ENCODE data around the gene ATP5MG. TPM values are rescaled to one million over a fixed set of nuclear protein-coding genes. Genes with fewer than 3 reads are reported as not detected.

The ATP5MG gene, protein sequence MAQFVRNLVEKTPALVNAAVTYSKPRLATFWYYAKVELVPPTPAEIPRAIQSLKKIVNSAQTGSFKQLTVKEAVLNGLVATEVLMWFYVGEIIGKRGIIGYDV
- total RNA-seq (100 to 1,000 TPM; 183 to 184 TPM), total RNA-seq (31.4 to 32.0 reads per million in 2 donors)

DNA sequence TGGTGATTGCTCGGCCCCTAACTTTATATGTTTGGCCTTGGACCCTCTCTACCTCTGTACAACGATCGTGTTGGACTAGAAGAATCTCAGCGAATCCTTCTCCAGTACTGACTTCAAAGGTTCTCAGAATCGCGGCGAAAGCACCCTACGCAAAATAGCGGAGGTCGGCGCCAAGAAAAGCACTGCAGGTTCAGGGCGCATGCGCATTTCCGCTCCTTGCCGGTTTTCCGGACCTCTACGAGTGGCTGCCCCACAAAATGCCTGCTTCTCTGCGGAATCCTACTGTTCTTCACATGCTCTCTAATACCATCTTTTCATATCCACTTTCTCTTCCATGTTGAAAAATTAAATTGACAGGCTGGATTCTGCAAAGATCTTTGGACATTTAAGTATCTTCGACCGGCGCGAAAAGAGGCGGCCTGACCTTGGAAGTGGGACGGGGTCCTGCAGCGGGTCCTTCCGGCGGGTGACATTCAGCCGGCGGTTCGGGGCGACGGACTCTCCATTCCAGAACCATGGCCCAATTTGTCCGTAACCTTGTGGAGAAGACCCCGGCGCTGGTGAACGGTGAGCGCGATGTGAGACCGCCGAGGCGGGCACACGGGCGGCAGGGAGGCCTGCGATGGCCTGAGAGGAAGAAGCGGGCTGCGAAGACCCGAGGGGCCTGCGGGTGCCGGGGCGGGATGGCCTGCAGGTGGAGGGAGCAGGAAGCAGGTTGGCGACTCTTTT is at the start of gene ATP5MG:
ATP5MG (plus strand) TSS at position 456 of the 729 bp plus-strand sequence; CDS start at position 516, 60 bp downstream.
- ATAC-seq (peak; percentile 61), DNase-seq (peak; percentile 85 to 87 (median 86))
- Mint-ChIP-seq H3K36me3 (ENCODE audit: low read depth) (peaks cover 2% of the 10 kb centered on the region), H3K27me3 (no peaks in the 10 kb centered on the region), H3K4me1 (peaks cover 43% of the 10 kb centered on the region), H3K4me3 (peak within 1 kb of the TSS; percentile 99), H3K27ac (peak within 1 kb of the TSS; percentile 100)
- H3K9me3 ChIP-seq (ENCODE audit: control insufficient read depth, low read length, poor library complexity, severe bottlenecking): no peaks in the 10 kb centered on the region

DNA sequence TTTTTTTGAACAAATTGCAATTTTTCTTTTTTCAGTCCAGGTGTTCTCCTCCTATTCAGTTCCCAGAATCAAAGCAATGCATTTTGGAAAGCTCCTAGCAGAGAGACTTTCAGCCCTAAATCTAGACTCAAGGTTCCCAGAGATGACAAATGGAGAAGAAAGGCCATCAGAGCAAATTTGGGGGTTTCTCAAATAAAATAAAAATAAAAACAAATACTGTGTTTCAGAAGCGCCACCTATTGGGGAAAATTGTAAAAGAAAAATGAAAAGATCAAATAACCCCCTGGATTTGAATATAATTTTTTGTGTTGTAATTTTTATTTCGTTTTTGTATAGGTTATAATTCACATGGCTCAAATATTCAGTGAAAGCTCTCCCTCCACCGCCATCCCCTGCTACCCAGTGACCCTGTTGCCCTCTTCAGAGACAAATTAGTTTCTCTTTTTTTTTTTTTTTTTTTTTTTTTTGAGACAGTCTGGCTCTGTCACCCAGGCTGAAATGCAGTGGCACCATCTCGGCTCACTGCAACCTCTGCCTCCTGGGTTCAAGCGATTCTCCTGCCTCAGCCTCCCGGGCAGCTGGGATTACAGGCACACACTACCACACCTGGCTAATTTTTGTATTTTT is 48.2 kb upstream of the ATP5MG start:
- Mint-ChIP-seq H3K27ac (peak overlapping the region; percentile 76), H3K27me3 (no peaks in the 10 kb centered on the region), H3K4me1 (peaks cover 20% of the 10 kb centered on the region), H3K4me3 (no peak overlapping the region), H3K36me3 (ENCODE audit: low read depth) (peaks cover 12% of the 10 kb centered on the region)
- peak; percentile 27 for ATAC-seq
- H3K9me3 ChIP-seq (ENCODE audit: control insufficient read depth, low read length, poor library complexity, severe bottlenecking): no peaks in the 10 kb centered on the region
- no peak for DNase-seq

DNA sequence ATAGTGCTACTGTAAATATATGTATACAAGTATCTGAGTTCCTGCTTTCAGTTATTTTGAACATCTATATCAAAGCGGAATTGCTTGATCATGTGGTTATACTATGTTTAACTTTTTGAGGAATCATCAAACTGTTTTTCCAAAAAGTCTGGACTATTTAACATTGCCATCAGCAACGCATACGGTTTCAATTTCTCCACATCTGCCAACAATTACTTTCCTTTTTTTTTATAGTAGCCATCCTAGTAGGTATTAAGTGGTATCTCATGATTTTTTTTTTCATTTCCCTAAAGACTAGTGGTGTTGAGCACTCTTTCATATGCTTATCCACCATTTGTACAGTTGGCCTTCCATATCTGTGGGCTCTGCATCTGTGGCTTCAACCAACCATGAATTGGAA is 43.3 kb upstream of the ATP5MG start:
- peaks cover 2% of the 10 kb centered on the region for H3K36me3 Mint-ChIP-seq (ENCODE audit: low read depth)
- H3K27ac Mint-ChIP-seq: no peak overlapping the region
- no peaks in the 10 kb centered on the region for H3K9me3 ChIP-seq (ENCODE audit: control insufficient read depth, low read length, poor library complexity, severe bottlenecking)
- no peak for ATAC-seq
- H3K27me3 Mint-ChIP-seq: no peaks in the 10 kb centered on the region
- no peak overlapping the region for H3K4me3 Mint-ChIP-seq
- H3K4me1 Mint-ChIP-seq: peaks cover 35% of the 10 kb centered on the region
- no peak for DNase-seq

DNA sequence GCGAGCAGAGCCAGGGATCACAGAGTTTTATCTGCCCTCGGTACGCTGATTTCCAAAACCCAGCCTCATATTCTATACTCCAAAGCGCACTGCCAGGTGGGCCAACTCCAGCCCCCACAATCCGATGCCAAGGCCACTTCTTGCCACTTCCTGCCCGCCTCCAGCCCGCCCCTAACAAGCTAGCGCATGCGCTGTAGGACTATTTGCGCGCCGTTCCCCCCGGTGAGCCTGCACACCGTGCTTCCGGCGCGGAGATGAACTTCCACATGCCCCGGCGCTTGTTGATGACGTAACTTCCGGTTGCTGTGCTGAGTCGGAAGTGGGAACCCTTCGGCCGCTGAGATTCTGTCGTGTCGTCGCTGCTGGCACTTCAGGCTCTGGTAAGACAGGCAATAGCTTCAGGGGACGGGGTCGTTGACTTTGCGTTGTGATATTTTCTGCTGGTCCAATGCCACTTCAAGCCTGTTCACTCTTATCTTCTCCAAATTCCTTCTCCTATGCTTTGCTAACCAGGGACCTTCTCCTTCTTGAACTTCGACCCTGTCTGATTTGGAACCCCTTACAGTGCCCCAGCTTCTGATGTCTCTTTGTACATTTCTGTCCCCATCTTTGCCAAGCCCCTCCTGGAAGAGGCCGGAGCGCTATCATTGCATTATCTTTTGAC is 42.0 kb upstream of the ATP5MG start, which contains the start of gene UBE4A:
UBE4A (plus strand) TSS at position 306 of the 664 bp plus-strand sequence. CDS start 5,481 bp downstream, outside the sequence.
- Mint-ChIP-seq H3K4me3 (peak within 1 kb of the TSS; percentile 97), H3K36me3 (ENCODE audit: low read depth) (peaks cover 2% of the 10 kb centered on the region), H3K27me3 (no peaks in the 10 kb centered on the region), H3K27ac (peak within 1 kb of the TSS; percentile 98), H3K4me1 (peaks cover 41% of the 10 kb centered on the region)
- DNase-seq: peak; percentile 86 to 93 (median 87)
- H3K9me3 ChIP-seq (ENCODE audit: control insufficient read depth, low read length, poor library complexity, severe bottlenecking): no peaks in the 10 kb centered on the region
- peak; percentile 91 for ATAC-seq

DNA sequence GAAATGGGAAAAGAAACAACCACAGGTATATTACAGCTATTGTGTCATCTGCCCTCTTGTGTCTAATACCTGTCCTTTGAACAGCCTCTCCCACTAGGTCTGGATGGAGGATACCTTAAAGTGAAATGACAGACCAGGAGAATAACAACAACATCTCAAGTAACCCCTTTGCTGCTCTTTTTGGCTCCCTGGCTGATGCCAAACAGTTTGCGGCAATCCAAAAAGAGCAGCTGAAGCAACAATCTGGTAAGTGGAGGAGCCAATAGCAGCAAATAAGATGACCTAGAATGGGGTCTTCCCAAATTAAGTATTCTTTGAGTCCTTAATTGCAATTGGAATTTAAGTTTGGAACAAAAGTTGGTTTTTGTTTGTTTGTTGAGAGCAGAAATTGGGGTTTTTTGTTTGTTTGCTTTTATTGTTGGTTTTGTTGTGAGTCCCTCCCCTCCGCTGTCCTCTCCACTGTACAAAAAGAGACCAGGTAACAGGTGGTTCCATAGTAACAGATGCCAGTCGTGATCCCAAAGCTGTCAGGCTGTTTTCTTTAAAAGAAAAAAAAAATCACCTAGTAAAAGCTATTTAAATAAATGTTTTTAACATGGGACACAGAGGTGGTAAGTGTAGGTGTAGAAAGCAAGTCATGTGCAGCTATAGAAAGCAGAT is 36.3 kb upstream of the ATP5MG start:
- no peak for ATAC-seq
- no peak for DNase-seq
- H3K27me3 Mint-ChIP-seq: no peaks in the 10 kb centered on the region
- H3K36me3 Mint-ChIP-seq (ENCODE audit: low read depth): peaks cover 1% of the 10 kb centered on the region
- peaks cover 31% of the 10 kb centered on the region for H3K4me1 Mint-ChIP-seq
- peak overlapping the region; percentile 54 for H3K27ac Mint-ChIP-seq
- H3K9me3 ChIP-seq (ENCODE audit: control insufficient read depth, low read length, poor library complexity, severe bottlenecking): no peaks in the 10 kb centered on the region
- no peak overlapping the region for H3K4me3 Mint-ChIP-seq

DNA sequence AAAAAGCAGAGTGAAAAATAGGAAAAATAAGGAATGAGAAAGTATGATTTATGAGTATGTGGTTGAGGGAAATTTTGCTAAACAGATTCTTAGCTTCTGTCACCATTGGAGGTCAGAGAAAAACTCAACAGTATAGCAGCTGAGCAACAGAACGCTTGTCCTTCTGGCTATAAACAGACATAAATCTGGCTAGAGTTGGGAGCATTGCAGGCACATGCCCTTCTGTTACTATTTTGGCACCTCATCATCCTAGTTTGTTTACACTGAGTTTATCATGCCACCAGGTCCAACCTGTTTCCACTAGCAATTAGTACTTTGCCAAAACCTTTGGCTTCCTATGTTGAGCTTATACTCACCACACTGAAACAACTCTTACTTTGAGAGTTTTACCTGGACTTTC is 35.1 kb upstream of the ATP5MG start:
- Mint-ChIP-seq H3K36me3 (ENCODE audit: low read depth) (peaks cover 3% of the 10 kb centered on the region), H3K4me3 (no peak overlapping the region), H3K4me1 (peaks cover 27% of the 10 kb centered on the region), H3K27ac (peak overlapping the region; percentile 32), H3K27me3 (no peaks in the 10 kb centered on the region)
- no peaks in the 10 kb centered on the region for H3K9me3 ChIP-seq (ENCODE audit: control insufficient read depth, low read length, poor library complexity, severe bottlenecking)
- no peak for ATAC-seq
- DNase-seq: no peak

DNA sequence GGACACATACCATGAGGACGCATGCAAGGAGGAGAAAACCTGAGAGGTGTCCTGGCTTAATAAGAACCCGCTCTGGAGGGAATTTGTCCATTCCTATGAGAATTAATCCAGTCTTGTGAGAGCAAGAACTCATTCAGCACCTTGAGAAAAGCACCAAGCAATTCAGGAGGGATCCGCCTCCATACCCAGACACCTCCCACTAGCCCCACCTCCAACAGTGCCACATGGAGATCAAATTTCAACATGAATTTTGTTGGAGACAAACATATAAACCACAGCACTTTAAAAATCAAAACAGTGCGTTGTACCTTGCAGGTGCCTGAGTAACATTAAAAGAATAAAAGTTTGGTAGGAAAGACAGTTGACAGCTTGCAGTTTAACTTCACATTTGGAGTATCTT is 30.6 kb upstream of the ATP5MG start:
- Mint-ChIP-seq H3K4me1 (peaks cover 3% of the 10 kb centered on the region), H3K4me3 (no peak overlapping the region), H3K36me3 (ENCODE audit: low read depth) (peaks cover 6% of the 10 kb centered on the region), H3K27me3 (no peaks in the 10 kb centered on the region), H3K27ac (no peak overlapping the region)
- no peak for DNase-seq
- H3K9me3 ChIP-seq (ENCODE audit: control insufficient read depth, low read length, poor library complexity, severe bottlenecking): no peaks in the 10 kb centered on the region
- no peak for ATAC-seq

DNA sequence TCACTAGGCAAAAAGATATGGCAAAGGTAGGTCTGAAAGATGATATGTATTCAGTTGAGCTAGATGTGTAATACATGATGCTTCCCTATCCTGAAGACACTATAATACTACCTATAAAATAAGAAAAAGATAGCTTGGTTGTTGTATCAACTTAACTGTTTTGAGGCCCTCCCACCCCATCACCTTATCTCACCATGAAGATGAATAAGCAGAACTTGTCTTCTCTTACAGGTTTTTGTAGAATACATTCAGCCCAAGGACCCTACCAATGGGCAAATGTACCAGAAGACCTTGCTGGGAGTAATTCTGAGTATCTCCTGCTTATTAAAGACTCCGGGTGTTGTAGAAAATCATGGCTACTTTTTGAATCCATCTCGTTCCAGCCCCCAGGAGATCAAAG is 28.1 kb upstream of the ATP5MG start:
- peaks cover 8% of the 10 kb centered on the region for H3K36me3 Mint-ChIP-seq (ENCODE audit: low read depth)
- no peak overlapping the region for H3K27ac Mint-ChIP-seq
- ATAC-seq: no peak
- no peaks in the 10 kb centered on the region for H3K9me3 ChIP-seq (ENCODE audit: control insufficient read depth, low read length, poor library complexity, severe bottlenecking)
- no peak overlapping the region for H3K4me3 Mint-ChIP-seq
- H3K27me3 Mint-ChIP-seq: no peaks in the 10 kb centered on the region
- H3K4me1 Mint-ChIP-seq: peaks cover 5% of the 10 kb centered on the region
- no peak for DNase-seq

DNA sequence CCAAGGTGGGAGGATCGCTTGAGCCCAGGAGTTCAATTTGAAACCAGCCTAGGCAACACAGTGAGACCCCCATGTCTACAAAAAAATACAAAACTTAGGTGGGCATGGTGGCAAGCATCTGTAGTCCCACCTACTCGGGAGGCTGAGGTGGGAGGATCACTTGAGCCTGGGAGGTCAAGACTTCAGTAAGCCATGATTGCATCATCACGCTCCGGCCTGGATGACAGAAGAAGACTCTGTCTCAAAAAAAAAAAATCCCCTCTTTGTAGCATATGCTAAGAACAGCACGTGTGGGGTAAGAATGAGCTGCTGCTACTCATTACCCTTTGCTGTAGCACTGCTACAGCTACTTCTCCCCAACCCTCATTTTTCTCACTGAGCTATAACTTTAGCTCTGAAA is 27.5 kb upstream of the ATP5MG start:
- Mint-ChIP-seq H3K4me1 (peaks cover 5% of the 10 kb centered on the region), H3K27me3 (no peaks in the 10 kb centered on the region), H3K36me3 (ENCODE audit: low read depth) (peaks cover 8% of the 10 kb centered on the region), H3K4me3 (no peak overlapping the region), H3K27ac (peak overlapping the region; percentile 9)
- DNase-seq: no peak
- no peak for ATAC-seq
- H3K9me3 ChIP-seq (ENCODE audit: control insufficient read depth, low read length, poor library complexity, severe bottlenecking): no peaks in the 10 kb centered on the region

DNA sequence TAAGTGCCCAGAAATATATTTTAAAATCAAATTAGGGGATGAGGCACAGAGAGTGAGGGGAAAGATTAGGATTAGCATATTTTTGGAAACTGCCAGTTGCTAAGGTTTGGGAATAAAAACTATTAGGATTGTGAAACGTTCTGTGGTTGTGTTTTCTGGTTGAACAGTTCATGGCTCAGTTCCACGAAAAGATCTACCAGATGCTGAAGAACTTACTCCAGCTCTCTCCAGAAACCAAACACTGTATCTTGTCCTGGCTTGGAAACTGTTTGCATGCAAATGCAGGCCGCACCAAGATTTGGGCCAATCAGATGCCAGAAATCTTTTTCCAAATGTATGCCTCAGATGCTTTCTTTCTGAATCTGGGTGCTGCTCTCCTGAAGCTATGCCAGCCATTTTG is 26.7 kb upstream of the ATP5MG start:
- no peak overlapping the region for H3K4me3 Mint-ChIP-seq
- peaks cover 8% of the 10 kb centered on the region for H3K36me3 Mint-ChIP-seq (ENCODE audit: low read depth)
- DNase-seq (no peak), ATAC-seq (no peak)
- no peaks in the 10 kb centered on the region for H3K27me3 Mint-ChIP-seq
- no peaks in the 10 kb centered on the region for H3K9me3 ChIP-seq (ENCODE audit: control insufficient read depth, low read length, poor library complexity, severe bottlenecking)
- peaks cover 5% of the 10 kb centered on the region for H3K4me1 Mint-ChIP-seq
- no peak overlapping the region for H3K27ac Mint-ChIP-seq

DNA sequence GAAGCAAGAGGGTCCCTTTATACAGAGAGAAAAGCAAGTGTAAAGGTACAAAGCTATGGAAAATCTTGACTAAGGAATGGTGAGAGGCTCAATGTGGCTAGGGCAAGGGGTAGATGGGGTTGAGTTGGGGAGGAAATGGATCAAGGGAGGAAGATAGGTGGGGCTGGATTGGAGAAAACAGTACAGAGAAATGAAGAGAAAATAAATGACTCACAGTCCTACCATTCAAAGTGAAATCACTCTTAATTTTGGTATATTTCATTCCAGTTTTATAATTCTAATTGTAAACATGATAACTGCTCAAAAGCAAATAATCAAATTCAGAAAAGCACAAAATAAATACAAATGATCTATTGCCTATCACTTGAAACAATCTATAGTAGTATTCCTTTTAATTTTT is 25.4 kb upstream of the ATP5MG start:
- H3K4me3 Mint-ChIP-seq: no peak overlapping the region

DNA sequence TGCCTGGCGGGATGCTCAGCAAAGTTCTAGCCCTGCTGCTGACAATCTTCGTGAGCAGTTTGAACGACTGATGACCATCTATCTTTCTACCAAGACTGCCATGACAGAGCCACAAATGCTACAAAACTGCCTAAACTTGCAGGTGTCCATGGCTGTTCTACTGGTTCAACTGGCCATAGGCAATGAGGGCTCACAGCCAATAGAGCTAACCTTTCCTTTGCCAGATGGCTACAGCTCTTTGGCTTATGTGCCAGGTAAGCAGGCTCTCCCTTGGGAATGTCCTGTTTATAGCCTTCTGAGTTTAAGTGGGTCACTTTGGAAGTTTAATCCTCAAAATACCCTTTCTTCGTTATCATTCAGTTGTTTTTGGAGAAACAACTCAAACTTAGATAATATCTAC is 21.9 kb upstream of the ATP5MG start:
- H3K36me3 Mint-ChIP-seq (ENCODE audit: low read depth): peaks cover 2% of the 10 kb centered on the region
- no peaks in the 10 kb centered on the region for H3K27me3 Mint-ChIP-seq
- DNase-seq (no peak), ATAC-seq (no peak)
- peaks cover 2% of the 10 kb centered on the region for H3K4me1 Mint-ChIP-seq
- H3K9me3 ChIP-seq (ENCODE audit: control insufficient read depth, low read length, poor library complexity, severe bottlenecking): no peaks in the 10 kb centered on the region
- H3K27ac Mint-ChIP-seq: peak overlapping the region; percentile 53
- H3K4me3 Mint-ChIP-seq: no peak overlapping the region

More for the DNA sequence above, 25.4 kb upstream of the ATP5MG start:
- H3K27me3 Mint-ChIP-seq: no peaks in the 10 kb centered on the region
- H3K36me3 Mint-ChIP-seq (ENCODE audit: low read depth): peaks cover 5% of the 10 kb centered on the region
- no peaks in the 10 kb centered on the region for H3K9me3 ChIP-seq (ENCODE audit: control insufficient read depth, low read length, poor library complexity, severe bottlenecking)
- DNase-seq (no peak), ATAC-seq (no peak)
- peak overlapping the region; percentile 63 for H3K27ac Mint-ChIP-seq
- H3K4me1 Mint-ChIP-seq: peaks cover 5% of the 10 kb centered on the region

DNA sequence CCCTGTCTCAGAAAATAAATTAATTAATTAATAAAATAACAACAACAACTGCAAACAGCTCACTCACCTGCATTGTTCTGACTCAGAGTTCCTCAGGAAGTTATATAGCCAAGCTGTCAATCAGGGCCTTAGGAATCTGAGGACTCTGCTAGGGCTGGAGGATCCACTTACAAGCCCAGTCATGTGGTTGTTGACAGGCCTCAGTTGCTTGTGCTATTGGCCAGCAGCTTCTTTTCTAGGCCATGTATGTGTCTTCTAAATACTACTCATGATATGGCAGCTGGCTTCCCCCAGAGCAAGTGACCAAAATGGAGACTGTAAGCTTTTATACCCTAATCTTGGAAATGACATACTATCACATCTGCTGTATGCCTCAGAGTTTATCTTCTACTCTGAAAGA is 20.8 kb upstream of the ATP5MG start:
- no peaks in the 10 kb centered on the region for H3K27me3 Mint-ChIP-seq
- peaks cover 3% of the 10 kb centered on the region for H3K36me3 Mint-ChIP-seq (ENCODE audit: low read depth)
- H3K4me1 Mint-ChIP-seq: peaks cover 2% of the 10 kb centered on the region
- no peak for DNase-seq
- no peak overlapping the region for H3K27ac Mint-ChIP-seq
- H3K9me3 ChIP-seq (ENCODE audit: control insufficient read depth, low read length, poor library complexity, severe bottlenecking): no peaks in the 10 kb centered on the region
- no peak for ATAC-seq
- H3K4me3 Mint-ChIP-seq: no peak overlapping the region
